DMS53 (cell line): ENCODE data around the gene SPTAN1.

Source experiments
- DNase-seq: peaks from one replicate; lab custom pipeline; 2025; lab: John Stamatoyannopoulos, UW

The SPTAN1 gene

DNA sequence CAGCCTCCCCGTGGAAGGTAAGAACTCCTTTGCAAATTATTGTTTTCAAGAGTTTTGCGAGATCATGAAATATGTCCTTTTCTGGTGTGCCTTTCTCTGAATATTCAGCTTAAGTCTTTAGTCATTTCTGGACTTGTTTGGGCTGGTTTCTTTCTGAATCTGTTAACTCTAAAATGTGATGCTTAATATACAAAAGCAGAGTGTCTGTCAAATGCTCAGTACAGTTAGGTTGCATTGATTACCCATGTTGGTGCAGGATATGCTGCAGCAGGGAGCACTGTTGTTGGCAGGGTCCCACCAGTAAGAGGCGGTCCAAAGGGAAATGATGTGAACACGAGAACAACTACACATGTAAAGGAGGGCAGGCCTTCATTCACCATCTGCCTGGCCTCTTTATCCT is 47.7 kb downstream of the SPTAN1 start:
- no peak for DNase-seq

DNA sequence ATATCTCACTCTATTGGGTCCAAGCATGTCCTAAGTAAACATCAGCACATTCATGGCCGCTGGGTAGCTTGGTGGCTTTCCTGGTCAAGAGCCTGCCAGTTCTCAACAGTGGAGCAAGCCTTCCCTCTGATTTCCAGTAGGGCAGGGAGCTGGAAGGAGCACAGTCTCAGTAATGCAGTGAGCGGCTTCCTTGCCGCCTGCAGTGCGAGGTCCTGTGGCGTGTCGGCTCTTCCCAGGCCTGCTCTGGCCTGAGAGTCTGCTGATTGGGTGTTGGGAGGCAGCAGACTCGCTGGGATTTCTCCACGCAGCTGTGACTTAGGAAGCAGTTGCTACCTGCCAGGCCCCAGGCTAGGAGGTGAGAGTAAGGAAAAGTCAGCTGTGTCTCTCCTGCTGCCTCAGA is 51.3 kb downstream of the SPTAN1 start:
- no peak for DNase-seq

- no peak for DNase-seq
Measured at GRCh38 chr9:128607642-128608350, 55.4 kb downstream of the SPTAN1 start.

- no peak for DNase-seq
Measured at GRCh38 chr9:128610897-128611296, 58.5 kb downstream of the SPTAN1 start.

GRCh38 chr9:128611600-128612394 is 59.4 kb downstream of the SPTAN1 start:
- DNase-seq: no peak

- no peak for DNase-seq
Measured at GRCh38 chr9:128614728-128615127, 62.3 kb downstream of the SPTAN1 start.

GRCh38 chr9:128615571-128615970 is 63.2 kb downstream of the SPTAN1 start:
- no peak for DNase-seq

- no peak for DNase-seq
Measured at GRCh38 chr9:128617943-128618342, 65.6 kb downstream of the SPTAN1 start.

GRCh38 chr9:128619127-128619526 is 66.7 kb downstream of the SPTAN1 start:
- DNase-seq: no peak

- DNase-seq: no peak
Measured at GRCh38 chr9:128619779-128620178, 67.4 kb downstream of the SPTAN1 start.

DNA sequence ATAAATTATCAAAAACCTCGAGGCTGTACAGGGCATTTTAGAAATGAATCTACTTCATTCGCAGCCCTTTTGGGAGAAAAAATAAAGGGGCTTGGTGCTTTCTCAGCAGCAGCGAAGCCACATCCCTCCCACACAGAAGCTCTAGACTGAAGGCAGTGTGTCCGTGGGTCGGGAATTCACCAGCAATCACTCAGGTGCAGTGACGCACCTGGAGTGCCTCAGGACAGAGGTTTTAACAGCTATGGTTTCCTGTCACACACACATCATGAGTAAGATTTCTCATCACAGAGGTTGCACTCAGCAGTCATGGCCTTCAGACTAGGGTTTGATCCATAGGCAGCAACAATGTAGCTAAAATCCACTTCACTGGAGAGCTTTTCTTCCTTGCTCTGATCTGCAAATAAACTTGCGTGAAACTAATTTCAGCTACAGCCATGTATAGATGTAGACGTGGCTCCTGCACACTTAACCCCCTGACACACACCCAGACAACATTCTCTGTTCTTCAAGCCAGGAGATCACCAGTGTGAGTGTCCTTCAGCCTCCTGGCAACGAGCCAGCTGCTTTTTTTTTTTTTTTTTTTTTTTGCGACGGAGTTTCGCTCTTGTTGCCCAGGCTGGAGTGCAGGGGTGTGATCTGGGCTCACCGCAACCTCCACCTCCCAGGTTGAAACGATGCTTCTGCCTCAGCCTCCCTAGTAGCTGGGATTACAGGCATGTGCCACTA is 69.5 kb downstream of the SPTAN1 start:
- DNase-seq: no peak

DNA sequence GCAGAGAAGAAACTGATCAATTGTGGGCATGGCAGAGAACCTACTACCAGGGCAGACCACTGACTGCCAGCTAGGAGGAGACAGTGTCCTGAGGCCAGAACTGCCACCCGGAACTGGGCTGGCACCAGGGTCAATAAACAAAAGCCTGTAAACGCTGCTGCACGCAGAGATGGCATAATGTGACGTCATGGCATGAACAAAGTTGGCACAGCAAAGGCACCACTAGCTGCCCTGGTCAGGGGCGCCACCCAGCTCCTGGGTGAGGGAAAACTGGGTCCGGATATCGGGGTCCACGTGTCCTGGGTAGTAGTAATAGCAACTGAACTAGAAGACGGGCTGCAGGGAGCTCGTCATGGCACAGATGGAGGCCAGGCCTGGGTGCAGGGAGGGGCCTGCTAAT is 72.2 kb downstream of the SPTAN1 start:
- DNase-seq: no peak

GRCh38 chr9:128625391-128626146 is 73.2 kb downstream of the SPTAN1 start:
- DNase-seq: no peak

- DNase-seq: no peak
Measured at GRCh38 chr9:128626181-128626580, 73.8 kb downstream of the SPTAN1 start.

DNA sequence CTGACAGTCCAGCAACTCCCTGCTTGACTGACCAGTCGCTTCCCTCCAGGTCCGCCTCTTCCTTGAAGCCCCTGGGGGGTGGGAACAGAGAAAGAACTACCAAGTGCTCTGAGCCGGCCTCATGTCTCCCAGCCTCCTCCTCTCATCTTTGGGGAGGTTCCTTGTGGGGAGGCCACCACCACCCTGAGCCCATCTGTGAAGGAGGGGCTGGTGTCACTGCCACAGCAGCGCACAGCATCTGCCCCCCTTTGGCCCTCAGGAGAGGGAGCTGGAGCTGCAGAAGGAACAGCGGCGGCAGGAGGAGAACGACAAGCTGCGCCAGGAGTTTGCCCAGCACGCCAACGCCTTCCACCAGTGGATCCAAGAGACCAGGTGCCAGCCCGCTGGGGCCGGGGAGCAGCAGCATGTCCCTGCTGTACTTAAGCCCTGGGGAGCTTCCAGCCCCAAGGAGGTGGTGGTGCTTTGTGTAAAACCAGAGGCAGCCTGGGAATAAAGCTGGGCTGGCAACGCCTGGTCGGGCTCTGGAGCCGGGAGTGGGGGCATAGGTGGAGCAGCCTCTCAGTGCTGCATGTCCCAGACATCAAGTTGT is 74.8 kb downstream of the SPTAN1 start:
- no peak for DNase-seq

GRCh38 chr9:128627906-128628305 is 75.5 kb downstream of the SPTAN1 start:
- DNase-seq: no peak

- peak; percentile 29 for DNase-seq
Measured at GRCh38 chr9:128628471-128629048, 76.2 kb downstream of the SPTAN1 start.

- DNase-seq: no peak
Measured at GRCh38 chr9:128629136-128629535, 76.7 kb downstream of the SPTAN1 start.

DNA sequence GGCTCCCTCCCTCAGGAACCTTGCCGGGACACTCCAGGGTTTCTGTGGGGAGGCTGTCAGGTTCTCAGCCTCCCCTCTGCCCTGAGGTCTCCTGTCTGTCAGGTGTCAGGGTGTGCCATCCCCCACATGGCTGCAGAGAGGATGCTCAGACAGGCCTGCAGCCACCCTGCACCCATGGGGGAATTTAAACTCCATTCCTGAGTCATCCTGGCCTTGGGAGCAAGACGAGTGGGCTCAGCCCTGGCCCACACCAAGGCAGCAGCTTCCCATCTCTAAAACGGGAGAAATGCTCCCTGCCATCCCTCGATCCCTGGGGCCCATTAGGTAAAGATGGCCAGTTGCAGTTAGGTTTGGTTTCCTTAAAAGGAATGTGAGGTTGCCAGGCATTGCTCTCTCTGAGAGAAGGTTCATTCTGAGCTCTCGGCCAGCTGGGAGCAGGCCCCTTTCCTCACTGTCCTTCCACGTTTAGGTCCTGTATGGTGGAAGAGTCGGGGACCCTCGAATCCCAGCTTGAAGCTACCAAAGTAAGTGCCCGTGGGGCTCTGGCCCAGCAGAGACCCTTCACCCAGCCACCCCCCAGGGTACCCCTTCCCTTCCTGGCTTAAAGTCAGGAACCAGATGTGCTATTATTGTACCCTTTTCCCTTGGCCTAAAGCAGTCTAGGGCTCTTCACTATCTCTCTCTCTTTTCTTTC is 77.6 kb downstream of the SPTAN1 start:
- DNase-seq: no peak

- DNase-seq: no peak
Measured at GRCh38 chr9:128631636-128632035, 79.2 kb downstream of the SPTAN1 start.

DNA sequence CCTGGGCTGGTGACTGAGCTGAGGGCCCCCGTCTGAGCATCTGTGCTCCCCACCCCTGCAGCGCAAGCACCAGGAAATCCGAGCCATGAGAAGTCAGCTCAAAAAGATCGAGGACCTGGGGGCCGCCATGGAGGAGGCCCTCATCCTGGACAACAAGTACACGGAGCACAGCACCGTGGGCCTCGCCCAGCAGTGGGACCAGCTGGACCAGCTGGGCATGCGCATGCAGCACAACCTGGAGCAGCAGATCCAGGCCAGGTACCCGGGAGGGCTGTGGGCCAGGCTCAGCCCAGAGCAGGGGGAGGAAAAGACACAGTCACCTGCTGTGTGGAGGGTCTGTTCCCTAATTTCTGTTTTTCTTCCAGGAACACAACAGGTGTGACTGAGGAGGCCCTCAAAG is 79.7 kb downstream of the SPTAN1 start:
- DNase-seq: no peak
